Measurements from ENCODE around the gene CFAP58.

DNA sequence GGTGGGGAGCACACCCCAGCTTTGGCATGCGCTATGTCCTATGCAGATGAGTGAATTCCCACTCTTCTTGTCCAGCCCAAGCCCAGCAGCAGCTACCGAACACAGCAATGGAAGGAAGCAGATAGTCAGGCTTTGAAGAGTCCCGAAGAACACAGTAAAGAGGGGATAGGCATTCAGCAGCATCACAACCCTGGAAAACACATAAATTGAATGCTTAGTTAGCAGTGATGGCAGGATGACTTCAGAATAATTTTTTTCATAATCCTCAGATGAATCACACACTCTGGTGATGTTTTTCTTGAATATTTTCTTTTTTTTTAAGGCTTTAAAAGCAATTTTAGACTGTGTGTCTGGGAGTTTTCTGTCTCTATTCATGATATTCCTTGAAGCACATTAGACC, 95.8 kb downstream of the CFAP58 start:
- no peak for TF ChIP-seq EZH2 (IDR thresholded peaks at IDR 0.05; ENCODE audit: borderline replicate concordance, low read depth, low read length, severe bottlenecking)
- TF ChIP-seq, protein P1, sequence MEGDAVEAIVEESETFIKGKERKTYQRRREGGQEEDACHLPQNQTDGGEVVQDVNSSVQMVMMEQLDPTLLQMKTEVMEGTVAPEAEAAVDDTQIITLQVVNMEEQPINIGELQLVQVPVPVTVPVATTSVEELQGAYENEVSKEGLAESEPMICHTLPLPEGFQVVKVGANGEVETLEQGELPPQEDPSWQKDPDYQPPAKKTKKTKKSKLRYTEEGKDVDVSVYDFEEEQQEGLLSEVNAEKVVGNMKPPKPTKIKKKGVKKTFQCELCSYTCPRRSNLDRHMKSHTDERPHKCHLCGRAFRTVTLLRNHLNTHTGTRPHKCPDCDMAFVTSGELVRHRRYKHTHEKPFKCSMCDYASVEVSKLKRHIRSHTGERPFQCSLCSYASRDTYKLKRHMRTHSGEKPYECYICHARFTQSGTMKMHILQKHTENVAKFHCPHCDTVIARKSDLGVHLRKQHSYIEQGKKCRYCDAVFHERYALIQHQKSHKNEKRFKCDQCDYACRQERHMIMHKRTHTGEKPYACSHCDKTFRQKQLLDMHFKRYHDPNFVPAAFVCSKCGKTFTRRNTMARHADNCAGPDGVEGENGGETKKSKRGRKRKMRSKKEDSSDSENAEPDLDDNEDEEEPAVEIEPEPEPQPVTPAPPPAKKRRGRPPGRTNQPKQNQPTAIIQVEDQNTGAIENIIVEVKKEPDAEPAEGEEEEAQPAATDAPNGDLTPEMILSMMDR (IDR thresholded peaks at IDR 0.05; ENCODE audit: extremely low read depth in 1 of 2, insufficient read depth in 1 of 2, low read depth in 1 of 2, low read length in 2 of 2), result no peak
- TF ChIP-seq POLR2A (IDR thresholded peaks at IDR 0.05; ENCODE audit: low read depth, low read length), result no peak
- no peak for TF ChIP-seq JUN (IDR thresholded peaks at IDR 0.05; ENCODE audit: borderline replicate concordance, insufficient read depth, insufficient read length, low read depth)
- TF ChIP-seq POLR2AphosphoS5 (IDR thresholded peaks at IDR 0.05; ENCODE audit: insufficient read depth, low read depth, low read length), result no peak
- TF ChIP-seq, protein P2, sequence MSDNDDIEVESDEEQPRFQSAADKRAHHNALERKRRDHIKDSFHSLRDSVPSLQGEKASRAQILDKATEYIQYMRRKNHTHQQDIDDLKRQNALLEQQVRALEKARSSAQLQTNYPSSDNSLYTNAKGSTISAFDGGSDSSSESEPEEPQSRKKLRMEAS (IDR thresholded peaks at IDR 0.05; ENCODE audit: insufficient read depth, insufficient read length), result no peak
- no peak for TF ChIP-seq GATA2 (IDR thresholded peaks at IDR 0.05; ENCODE audit: insufficient read depth, insufficient read length, low read depth, low read length)
- TF ChIP-seq MYC (IDR thresholded peaks at IDR 0.05; ENCODE audit: low read depth, low read length), result no peak
